Neuronal stem cell (in vitro differentiated cells): Measurements from ENCODE around the gene CLEC4F.
A peak's percentile ranks its signal among the peaks of the same experiment; 100 is the strongest.

Source experiments
- DNase-seq: peaks from one replicate; pipeline ENCODE4 v3.0.0-alpha.2; 2013; ENCODE audit warnings: low spot score
- H2AFZ ChIP-seq: one replicate; pipeline ENCODE4 v1.6.1; 2013; ENCODE audit warnings: mild to moderate bottlenecking, low read length, inconsistent platforms
- H2AK5ac ChIP-seq: 2 replicates; pipeline ENCODE4 v1.6.1; 2013; ENCODE audit warnings: low read depth, mild to moderate bottlenecking, inconsistent platforms, low read length, moderate library complexity, mixed read lengths
- H2BK120ac ChIP-seq: 2 replicates; pipeline ENCODE4 v1.6.1; 2013; ENCODE audit warnings: low read depth, mild to moderate bottlenecking, inconsistent platforms, low read length, moderate library complexity, mixed read lengths
- H2BK12ac ChIP-seq: one replicate; pipeline ENCODE4 v1.6.1; 2013; ENCODE audit warnings: low read length, inconsistent platforms
- H2BK15ac ChIP-seq: 2 replicates; pipeline ENCODE4 v1.6.1; 2013; ENCODE audit warnings: mild to moderate bottlenecking, low read length, inconsistent platforms, mixed read lengths
- H2BK5ac ChIP-seq: one replicate; pipeline ENCODE4 v1.6.1; 2013; ENCODE audit warnings: inconsistent platforms, mild to moderate bottlenecking, low read length, moderate library complexity
- H3K14ac ChIP-seq: one replicate; pipeline ENCODE4 v1.6.1; 2013; ENCODE audit warnings: low read length, inconsistent platforms
- H3K18ac ChIP-seq: 2 replicates; pipeline ENCODE4 v1.6.1; 2013; ENCODE audit warnings: low read length, inconsistent platforms
- H3K23ac ChIP-seq: 2 replicates; pipeline ENCODE4 v1.6.1; 2013; ENCODE audit warnings: low read depth, mild to moderate bottlenecking, mixed read lengths, low read length, inconsistent platforms; ENCODE audit not compliant: poor library complexity
- H3K27ac ChIP-seq: replicated peaks from 3 replicates; pipeline ENCODE4 v1.5.1; 2013; ENCODE audit warnings: low read length, inconsistent platforms
- H3K27me3 ChIP-seq, 3 experiments: 2 replicates each; pipeline ENCODE4 v1.6.1; 2013; ENCODE audit warnings: low read length in 3 of 3, mild to moderate bottlenecking in 2 of 3, inconsistent platforms in 1 of 3, low read depth in 1 of 3, mixed read lengths in 1 of 3, moderate library complexity in 1 of 3; ENCODE audit not compliant: control insufficient read depth in 3 of 3, insufficient read depth in 3 of 3
- H3K36me3 ChIP-seq, 2 donors: replicated peaks in 1 of 2; 2 replicates each; pipeline ENCODE4 v1.6.1; 2013; ENCODE audit warnings: low read length in 2 of 2; ENCODE audit not compliant: control insufficient read depth in 2 of 2, insufficient read depth in 2 of 2
- H3K4ac ChIP-seq: 2 replicates; pipeline ENCODE4 v1.6.1; 2013; ENCODE audit warnings: inconsistent platforms, mild to moderate bottlenecking, low read length, moderate library complexity
- H3K4me1 ChIP-seq, 2 donors: 1 replicate in 1 of 2; 2 replicates in 1 of 2; pipeline ENCODE4 v1.6.1; 2013; ENCODE audit warnings: low read length in 2 of 2, low read depth in 1 of 2; ENCODE audit not compliant: control insufficient read depth in 2 of 2, insufficient read depth in 1 of 2
- H3K4me2 ChIP-seq: one replicate; pipeline ENCODE4 v1.6.1; 2013; ENCODE audit warnings: mild to moderate bottlenecking, low read length, inconsistent platforms; ENCODE audit not compliant: insufficient read depth, poor library complexity, severe bottlenecking
- H3K4me3 ChIP-seq, 2 donors: 2 replicates each; pipeline ENCODE4 v1.5.1; 2013; ENCODE audit warnings: low read length in 2 of 2, mild to moderate bottlenecking in 2 of 2, inconsistent platforms in 1 of 2, moderate library complexity in 1 of 2
- H3K79me1 ChIP-seq: one replicate; pipeline ENCODE4 v1.6.1; 2013; ENCODE audit warnings: low read depth, mild to moderate bottlenecking, inconsistent platforms, low read length, moderate library complexity
- H3K9ac ChIP-seq: one replicate; pipeline ENCODE4 v1.6.1; 2013; ENCODE audit warnings: mild to moderate bottlenecking, low read depth, low read length, inconsistent platforms; ENCODE audit not compliant: poor library complexity
- H3K9me3 ChIP-seq, 2 donors: replicated peaks in 1 of 2; 2 replicates each; pipeline versions ENCODE3 to v1.6.1; 2013; ENCODE audit warnings: low read length in 2 of 2, mild to moderate bottlenecking in 2 of 2, inconsistent platforms in 1 of 2, low read depth in 1 of 2, mixed read lengths in 1 of 2, moderate library complexity in 1 of 2; ENCODE audit not compliant: control insufficient read depth in 2 of 2, insufficient read depth in 1 of 2
- H4K8ac ChIP-seq: one replicate; pipeline ENCODE4 v1.6.1; 2013; ENCODE audit warnings: low read depth, mild to moderate bottlenecking, inconsistent platforms, low read length, moderate library complexity
- H4K91ac ChIP-seq: one replicate; pipeline ENCODE4 v1.6.1; 2013; ENCODE audit warnings: low read length, low read depth, mild to moderate bottlenecking, inconsistent platforms; ENCODE audit not compliant: poor library complexity
- WGBS, 2 donors: extraction: QIAGEN DNeasy Blood & Tissue Kit; methylation state at CpG; one replicate each; pipeline ENCODE4 v1.1.7; 2013; ENCODE audit warnings: missing lambda C conversion rate in 2 of 2, mixed read lengths in 1 of 2; ENCODE audit not compliant: insufficient read length in 2 of 2, insufficient replicate concordance in 1 of 2; ENCODE audit errors: extremely low coverage in 2 of 2; 5-methylcytosine and 5-hydroxymethylcytosine counted together

The CLEC4F gene

DNA sequence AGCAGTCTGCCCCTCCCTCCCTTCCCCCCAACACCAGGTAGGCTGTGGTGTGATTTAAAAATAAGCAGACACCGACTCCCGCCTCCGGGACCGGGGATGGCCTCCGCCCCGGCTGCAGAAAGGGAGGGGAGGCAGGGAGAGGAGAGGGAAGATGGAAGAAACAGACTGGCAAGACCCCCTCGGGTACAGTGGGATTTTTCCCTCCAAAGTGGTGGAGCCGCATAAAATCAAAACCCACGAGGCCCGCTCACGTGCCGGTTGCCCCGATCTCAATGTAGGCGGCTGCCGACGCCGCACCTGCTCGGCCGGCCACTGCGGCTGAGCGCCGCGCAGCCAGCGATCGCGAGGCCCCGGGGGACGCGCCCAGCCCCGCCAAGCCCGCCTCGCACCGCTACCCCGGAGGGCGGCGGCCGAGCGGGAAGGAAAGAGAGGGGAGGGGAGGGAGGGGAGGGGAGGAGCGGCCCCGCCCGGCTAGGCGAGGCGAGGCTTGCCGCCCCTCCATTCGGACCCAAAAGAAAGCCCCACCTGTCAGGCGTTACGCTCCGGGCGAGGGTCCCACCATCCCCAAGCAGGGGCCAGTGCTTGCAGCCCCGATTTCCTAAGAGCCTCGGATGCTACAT lies 53.2 kb downstream of the CLEC4F start:
- Histone ChIP-seq H3K36me3 (no peaks in the 10 kb centered on the region), H3K9ac (peak overlapping the region; percentile 91), H4K8ac (no peak overlapping the region), H3K14ac (peak overlapping the region; percentile 31), H3K18ac (peak overlapping the region; percentile 94), H3K27me3 (peaks cover 0 to 12% (median 0%) of the 10 kb centered on the region in 3 experiments), H2BK5ac (peak overlapping the region; percentile 85), H3K9me3 (no peaks in the 10 kb centered on the region), H3K4me2 (peak overlapping the region; percentile 91), H2BK12ac (peak overlapping the region; percentile 54), H2AK5ac (peak overlapping the region; percentile 7), H3K23ac (peak overlapping the region; percentile 73), H2AFZ (peak overlapping the region; percentile 96), H3K27ac (peak overlapping the region; percentile 54), H2BK120ac (peak overlapping the region; percentile 54), H3K4me3 (peak overlapping the region; percentile 82 to 91), H3K4me1 (peaks cover 0 to 14% of the 10 kb centered on the region in 2 donors), H3K4ac (no peak overlapping the region), H4K91ac (no peak overlapping the region), H3K79me1 (peaks cover 3% of the 10 kb centered on the region), H2BK15ac (peak overlapping the region; percentile 45)
- DNase-seq = no peak
- WGBS, 2 donors = no CpG with 5 or more reads among the region's 51 CpGs

DNA sequence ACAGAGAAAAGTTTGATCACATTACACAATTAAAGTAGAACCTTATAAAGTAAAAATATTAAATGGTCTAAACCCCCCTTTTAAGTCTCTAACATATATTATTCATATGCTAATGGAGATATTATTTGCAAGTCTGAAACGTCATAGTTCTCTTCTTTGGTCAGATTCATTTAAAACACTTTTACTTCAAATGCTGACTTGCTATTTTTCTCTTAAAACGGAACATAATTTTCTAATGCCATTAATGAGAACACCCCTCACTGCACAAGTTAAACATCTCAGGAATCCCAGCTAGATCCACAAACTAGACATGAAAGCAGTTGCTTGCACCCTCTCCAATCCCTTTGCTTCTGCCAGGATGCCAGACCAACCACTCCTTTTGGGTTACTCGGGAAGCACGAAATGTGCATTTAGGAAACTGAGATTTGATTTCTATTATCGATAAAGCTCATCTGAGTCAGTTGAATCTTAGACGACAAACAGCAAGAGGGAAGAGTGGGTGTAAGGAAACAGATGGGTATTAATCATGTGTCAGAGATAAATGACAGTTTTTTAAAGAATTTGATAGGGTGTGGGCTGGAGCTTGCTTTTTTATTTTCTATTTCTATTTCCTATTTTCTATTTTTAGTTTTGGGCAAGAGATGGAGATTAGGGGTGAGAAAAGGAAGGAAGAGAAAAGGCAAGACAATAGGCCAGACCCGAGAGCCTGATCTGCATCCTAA lies 53.9 kb downstream of the CLEC4F start:
- peaks cover 0 to 10% (median 0%) of the 10 kb centered on the region in 3 experiments for H3K27me3 ChIP-seq
- H2BK120ac ChIP-seq = no peak overlapping the region
- H3K27ac ChIP-seq = no peak overlapping the region

DNA sequence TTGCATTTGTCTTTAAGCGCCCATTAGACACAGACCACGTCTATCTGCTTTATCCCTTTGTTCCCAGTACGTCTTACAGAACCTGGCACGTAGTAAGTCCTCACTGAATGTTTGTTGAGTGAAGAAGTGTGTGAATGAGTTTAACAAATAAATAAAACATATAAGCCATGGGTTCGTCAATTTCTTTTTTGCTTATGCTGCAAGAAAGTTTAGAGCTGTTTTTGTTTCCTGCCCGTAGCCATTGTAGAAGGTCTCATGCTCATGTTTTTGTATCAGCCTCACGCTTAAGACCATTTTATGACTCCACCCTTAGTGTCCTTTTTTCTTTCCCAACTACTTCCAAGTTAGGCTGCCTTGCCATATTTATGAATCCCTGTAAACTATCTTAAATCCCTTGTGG lies 54.9 kb downstream of the CLEC4F start:
- Histone ChIP-seq H3K9me3 (no peaks in the 10 kb centered on the region), H2AK5ac (no peak overlapping the region), H3K4ac (no peak overlapping the region), H3K27ac (no peak overlapping the region), H4K8ac (no peak overlapping the region), H2AFZ (no peak overlapping the region), H3K4me1 (peaks cover 0 to 14% of the 10 kb centered on the region in 2 donors), H3K4me2 (no peak overlapping the region), H3K18ac (no peak overlapping the region), H3K27me3 (peaks cover 0 to 10% (median 0%) of the 10 kb centered on the region in 3 experiments), H2BK12ac (no peak overlapping the region), H3K14ac (no peak overlapping the region), H3K9ac (no peak overlapping the region), H3K36me3 (no peaks in the 10 kb centered on the region), H3K4me3 (no peak overlapping the region), H2BK5ac (no peak overlapping the region), H4K91ac (no peak overlapping the region), H3K23ac (no peak overlapping the region), H2BK120ac (no peak overlapping the region), H2BK15ac (no peak overlapping the region), H3K79me1 (peaks cover 3% of the 10 kb centered on the region)
- no peak for DNase-seq
- no CpG with 5 or more reads among the region's 7 CpGs for WGBS, 2 donors

More for the DNA sequence above, 53.9 kb downstream of the CLEC4F start:
- Histone ChIP-seq H3K79me1 (peaks cover 3% of the 10 kb centered on the region), H3K36me3 (no peaks in the 10 kb centered on the region), H3K18ac (no peak overlapping the region), H2BK12ac (no peak overlapping the region), H3K4me3 (peak overlapping the region; percentile 82 to 91), H2BK5ac (no peak overlapping the region), H3K23ac (no peak overlapping the region), H4K91ac (no peak overlapping the region), H4K8ac (no peak overlapping the region), H3K4me2 (peak overlapping the region; percentile 91), H3K4ac (no peak overlapping the region), H2AFZ (peak overlapping the region; percentile 96), H3K9ac (peak overlapping the region; percentile 91), H3K4me1 (peaks cover 0 to 14% of the 10 kb centered on the region in 2 donors), H2BK15ac (no peak overlapping the region), H2AK5ac (no peak overlapping the region), H3K14ac (peak overlapping the region; percentile 31), H3K9me3 (no peaks in the 10 kb centered on the region)
- no peak for DNase-seq
- WGBS, 2 donors = no CpG with 5 or more reads among the region's 7 CpGs

DNA sequence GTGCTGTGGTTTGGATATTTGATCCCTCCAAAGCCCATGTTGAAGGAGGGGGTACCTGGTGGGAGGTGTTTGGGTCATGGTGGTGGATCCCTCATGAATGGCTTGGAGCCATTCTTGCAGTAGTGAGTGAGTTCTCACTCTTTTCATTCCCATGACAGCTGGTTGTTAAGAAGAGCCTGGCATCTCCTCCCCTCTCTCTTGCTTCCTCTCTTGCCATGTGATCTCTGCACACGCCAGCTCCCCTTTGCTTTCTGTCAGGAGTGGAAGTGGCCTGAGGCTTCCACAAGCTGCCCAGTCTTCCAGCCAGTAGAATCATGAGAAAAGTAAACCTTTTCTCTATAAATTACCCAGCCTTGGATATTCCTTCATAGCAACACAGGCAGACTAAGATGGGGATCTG lies 61.0 kb downstream of the CLEC4F start:
- Histone ChIP-seq H2BK12ac (no peak overlapping the region), H3K4ac (no peak overlapping the region), H3K36me3 (peaks cover 0 to 2% of the 10 kb centered on the region in 2 donors), H2BK120ac (no peak overlapping the region), H3K9me3 (peaks cover 0 to 3% of the 10 kb centered on the region in 2 donors), H4K8ac (no peak overlapping the region), H3K23ac (no peak overlapping the region), H3K79me1 (no peaks in the 10 kb centered on the region), H2AFZ (no peak overlapping the region), H3K4me1 (peaks cover 0 to 1% of the 10 kb centered on the region in 2 donors), H2AK5ac (no peak overlapping the region), H2BK5ac (no peak overlapping the region), H3K4me2 (no peak overlapping the region), H3K18ac (no peak overlapping the region), H2BK15ac (no peak overlapping the region), H3K14ac (no peak overlapping the region), H3K9ac (no peak overlapping the region), H3K27me3 (no peaks in the 10 kb centered on the region), H3K27ac (no peak overlapping the region), H3K4me3 (no peak overlapping the region), H4K91ac (no peak overlapping the region)
- no peak for DNase-seq
- WGBS, 2 donors = no CpG with 5 or more reads among the region's 1 CpG
